SK-N-SH treated with all-trans-retinoic acid at 6 μM for 48 hours (cell line): Measurements from ENCODE around the gene EXD2.

Experiments used
- CSDC2 ChIP-seq: fragments of 250-450 bp; sonication (Bioruptor Pico); IDR thresholded peaks from 2 replicates; pipeline ENCODE4 v1.5.0; 2020; ENCODE audit warnings: mild to moderate bottlenecking, moderate library complexity
- ZFP30 ChIP-seq: fragments of 450-650 bp; formaldehyde crosslinking; IDR thresholded peaks from 2 replicates; pipeline ENCODE4 v1.5.0; 2022; ENCODE audit warnings: mild to moderate bottlenecking, moderate library complexity
- TF ChIP-seq, protein P1 (sequence below): fragments of 250-450 bp; sonication (Bioruptor Pico); IDR thresholded peaks from 2 replicates; pipeline ENCODE4 v1.8.0; 2020; ENCODE audit warnings: mild to moderate bottlenecking, moderate library complexity, borderline replicate concordance
- TF ChIP-seq, protein P2 (sequence below): fragments of 250-450 bp; sonication (Bioruptor Pico); IDR thresholded peaks from 2 replicates; pipeline ENCODE4 v1.8.0; 2021; ENCODE audit warnings: low read depth, mild to moderate bottlenecking, moderate library complexity, borderline replicate concordance

DNA sequence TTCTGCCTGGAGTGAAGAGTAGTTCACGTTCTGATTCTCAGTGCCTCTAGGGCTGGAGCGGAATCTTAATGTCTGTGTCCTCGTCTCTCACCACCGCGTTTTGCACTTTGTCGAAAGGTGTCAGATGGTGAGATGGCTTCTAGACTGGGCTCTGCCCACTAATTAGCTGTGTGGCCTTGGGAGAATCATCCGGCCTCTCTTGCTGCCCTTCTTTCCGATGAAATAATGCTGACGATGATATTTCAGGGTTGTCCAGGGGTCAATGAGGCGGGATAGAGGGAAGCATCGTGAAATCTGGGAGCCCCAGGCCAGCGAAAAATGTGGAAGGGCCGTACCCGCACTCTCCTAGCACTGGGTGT lies 67.8 kb downstream of the EXD2 start:
- TF ChIP-seq, protein P1, sequence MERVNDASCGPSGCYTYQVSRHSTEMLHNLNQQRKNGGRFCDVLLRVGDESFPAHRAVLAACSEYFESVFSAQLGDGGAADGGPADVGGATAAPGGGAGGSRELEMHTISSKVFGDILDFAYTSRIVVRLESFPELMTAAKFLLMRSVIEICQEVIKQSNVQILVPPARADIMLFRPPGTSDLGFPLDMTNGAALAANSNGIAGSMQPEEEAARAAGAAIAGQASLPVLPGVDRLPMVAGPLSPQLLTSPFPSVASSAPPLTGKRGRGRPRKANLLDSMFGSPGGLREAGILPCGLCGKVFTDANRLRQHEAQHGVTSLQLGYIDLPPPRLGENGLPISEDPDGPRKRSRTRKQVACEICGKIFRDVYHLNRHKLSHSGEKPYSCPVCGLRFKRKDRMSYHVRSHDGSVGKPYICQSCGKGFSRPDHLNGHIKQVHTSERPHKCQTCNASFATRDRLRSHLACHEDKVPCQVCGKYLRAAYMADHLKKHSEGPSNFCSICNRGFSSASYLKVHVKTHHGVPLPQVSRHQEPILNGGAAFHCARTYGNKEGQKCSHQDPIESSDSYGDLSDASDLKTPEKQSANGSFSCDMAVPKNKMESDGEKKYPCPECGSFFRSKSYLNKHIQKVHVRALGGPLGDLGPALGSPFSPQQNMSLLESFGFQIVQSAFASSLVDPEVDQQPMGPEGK (CRISPR knock-in tag): no peak
- TF ChIP-seq CSDC2 (CRISPR knock-in tag) (no peak), ZFP30 (CRISPR knock-in tag) (no peak)
- TF ChIP-seq, protein P2, sequence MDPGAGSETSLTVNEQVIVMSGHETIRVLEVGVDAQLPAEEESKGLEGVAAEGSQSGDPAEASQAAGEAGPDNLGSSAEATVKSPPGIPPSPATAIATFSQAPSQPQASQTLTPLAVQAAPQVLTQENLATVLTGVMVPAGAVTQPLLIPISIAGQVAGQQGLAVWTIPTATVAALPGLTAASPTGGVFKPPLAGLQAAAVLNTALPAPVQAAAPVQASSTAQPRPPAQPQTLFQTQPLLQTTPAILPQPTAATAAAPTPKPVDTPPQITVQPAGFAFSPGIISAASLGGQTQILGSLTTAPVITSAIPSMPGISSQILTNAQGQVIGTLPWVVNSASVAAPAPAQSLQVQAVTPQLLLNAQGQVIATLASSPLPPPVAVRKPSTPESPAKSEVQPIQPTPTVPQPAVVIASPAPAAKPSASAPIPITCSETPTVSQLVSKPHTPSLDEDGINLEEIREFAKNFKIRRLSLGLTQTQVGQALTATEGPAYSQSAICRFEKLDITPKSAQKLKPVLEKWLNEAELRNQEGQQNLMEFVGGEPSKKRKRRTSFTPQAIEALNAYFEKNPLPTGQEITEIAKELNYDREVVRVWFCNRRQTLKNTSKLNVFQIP: no peak
